Inflammatory macrophage treated with lipopolysaccharide for 4 hours (primary cell): ENCODE measurements around the gene TADA1.
"Not testable (repeated sequence)": the region's sequence is repeated elsewhere in the genome, so short reads cannot be mapped to it uniquely, and the experiment has no call there.

Experiments
- DNase-seq: peaks from one replicate; pipeline ENCODE4 v3.0.0-alpha.2; 2020

The TADA1 gene

DNA sequence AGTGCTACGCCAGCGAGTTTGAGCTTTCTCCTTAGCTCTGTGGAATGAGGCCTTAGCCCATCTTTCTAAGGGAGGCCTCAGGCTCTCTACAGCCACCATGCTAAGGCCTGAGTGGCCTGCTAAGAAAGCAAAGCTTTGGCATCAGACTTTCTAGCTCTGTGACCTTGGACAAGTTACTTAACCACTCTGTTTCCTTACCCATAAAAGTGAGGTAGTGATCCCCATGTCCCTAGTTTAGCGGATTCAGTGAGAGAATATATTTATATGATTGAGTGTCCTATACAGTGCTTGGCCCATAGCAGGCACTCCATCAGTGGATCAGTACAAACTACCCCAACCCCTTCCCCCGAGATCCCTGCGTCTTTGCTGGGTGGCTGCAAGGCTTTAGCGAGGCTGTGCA is 32.7 kb downstream of the TADA1 start:
- DNase-seq = no peak

DNA sequence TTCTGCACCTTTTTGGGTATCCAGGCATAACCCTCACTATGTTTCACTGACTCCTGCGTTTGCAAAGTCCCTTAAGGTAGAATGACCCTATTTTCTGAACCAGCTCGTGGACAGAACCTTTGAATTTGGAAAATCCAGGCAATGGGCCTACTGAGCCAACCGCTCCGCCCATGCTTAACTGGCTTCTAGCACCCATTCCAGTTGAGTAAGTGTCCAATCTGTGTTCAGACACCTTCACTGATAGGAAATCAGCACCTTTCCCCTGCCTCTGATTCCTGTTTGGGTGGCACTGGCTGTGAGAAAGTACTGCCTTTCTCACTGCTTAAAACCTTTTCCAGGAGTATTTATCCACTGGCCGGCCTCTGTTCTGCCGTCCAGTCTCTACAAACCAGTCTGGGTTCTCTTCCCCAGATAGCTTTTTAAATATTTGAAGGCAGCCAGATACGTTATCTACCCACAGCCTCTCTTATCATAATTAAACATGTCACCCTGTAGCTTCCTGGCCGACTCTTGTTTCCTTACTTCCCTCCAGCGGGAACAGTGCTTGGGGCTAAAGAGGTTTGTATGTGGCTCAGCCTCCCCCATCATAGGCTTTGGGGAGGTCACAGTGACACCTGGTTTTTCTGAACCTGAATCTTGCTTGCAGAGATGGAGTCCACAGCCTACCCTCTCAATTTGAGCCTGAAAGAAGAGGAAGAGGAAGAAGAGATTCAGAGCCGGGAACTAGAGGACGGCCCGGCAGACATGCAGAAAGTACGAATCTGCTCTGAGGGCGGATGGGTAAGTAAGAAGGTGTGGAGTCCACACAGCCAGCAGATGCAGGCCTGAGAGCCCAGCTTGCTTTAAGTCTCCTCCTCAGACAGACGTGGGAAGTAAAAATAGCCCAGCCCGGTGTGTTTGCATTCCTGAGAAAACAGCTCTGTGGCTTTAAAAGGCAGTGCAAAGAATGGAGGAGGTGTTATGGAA is 35.5 kb downstream of the TADA1 start:
- DNase-seq = peak; percentile 26

DNA sequence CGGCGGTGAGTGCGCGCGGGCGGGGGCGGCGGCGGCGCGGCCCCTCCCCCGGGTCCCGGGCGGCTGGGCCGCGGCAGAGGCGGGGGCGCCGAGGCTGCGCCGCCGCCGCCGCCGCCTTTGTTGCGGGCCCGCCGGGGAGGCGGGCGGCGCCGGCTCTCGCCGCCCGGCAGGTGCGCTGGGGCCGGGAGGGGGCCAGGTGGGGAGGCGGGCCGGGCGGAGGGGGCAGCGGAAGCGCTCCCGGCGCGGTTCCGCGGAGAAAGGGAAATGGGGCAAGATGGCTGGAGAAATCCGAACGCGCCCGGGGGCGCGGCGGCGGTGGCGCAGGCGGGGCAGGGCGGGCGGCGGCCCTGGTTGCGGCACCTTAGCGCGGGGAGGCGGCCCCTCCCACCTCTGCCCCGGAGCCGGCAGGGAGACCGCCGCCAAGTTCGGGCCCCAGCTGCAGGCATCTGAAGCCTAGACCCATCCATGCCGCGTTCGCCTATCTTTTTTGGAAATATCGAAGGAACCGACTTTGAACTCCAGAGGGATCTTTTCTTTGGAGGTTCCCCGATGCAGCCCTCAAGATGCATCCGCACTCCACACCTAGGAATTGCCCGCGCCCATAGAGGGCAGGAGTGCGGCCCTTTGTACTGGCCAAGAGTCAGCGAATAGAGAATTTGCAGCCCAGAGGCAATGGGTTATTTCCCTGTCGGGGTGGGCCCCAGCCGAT is 36.3 kb downstream of the TADA1 start:
- peak; percentile 41 for DNase-seq

DNA sequence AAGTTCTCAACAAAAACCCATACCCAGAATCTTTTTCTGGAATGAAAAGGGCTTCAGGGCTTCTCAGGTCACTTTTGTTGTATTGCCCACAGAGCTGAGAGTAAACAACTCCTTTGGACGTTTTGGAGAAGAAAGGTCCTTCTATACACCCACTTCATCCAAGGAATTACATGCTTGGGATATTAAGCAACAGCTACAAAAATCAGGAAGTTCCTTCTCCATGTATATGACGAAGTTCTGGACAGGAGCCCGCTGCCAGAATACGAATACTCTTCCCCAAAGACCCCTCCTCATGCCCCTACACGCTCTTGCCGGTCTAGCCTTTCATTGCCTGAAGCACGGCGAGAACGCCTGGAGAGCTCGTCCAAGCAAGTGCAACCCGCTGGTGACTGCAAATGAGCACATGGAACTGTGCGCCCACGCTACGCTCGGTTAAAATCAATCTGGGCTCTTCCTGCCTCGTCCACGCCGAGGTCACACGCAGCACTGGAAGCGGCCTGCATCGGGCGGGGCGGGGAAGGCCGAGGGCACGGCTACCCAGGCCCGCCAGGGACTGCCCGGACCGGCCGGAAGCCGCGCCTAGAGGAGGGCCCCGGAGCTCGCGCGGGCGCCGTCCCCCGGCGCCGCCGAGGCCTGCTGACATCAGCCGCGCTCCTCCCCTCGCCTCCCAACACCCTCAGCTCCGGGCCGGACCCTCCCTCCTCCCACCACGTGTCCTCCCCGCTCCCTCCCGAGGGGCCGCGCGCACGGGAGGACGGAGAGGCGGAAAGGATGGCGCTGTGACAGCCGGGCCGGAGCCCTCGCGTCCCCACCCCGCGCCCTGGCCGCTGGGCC is 37.1 kb downstream of the TADA1 start, which contains the start of gene POGK:
POGK (plus strand) TSS at position 710 of the 834 bp plus-strand sequence. CDS start 1,482 bp downstream, outside the sequence.
- DNase-seq = peak; percentile 96

DNA sequence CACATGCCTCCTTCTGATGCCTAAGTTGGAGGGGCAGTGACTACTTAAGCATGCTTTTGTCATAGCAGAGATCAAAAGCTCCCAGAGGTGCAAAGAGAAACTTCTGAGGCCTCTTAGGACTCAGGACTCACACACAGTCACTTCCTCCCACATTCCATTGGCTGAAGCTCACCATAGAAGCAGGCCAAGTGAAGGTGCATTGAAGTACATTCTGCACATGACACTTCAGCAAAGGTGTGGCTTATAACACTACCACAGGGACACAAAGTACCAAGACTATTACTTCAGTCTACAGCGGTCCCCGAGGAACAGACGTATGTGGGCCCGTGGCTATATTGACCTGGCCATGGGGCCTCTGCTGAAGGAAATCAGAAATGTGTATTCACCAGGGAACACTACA is 39.3 kb downstream of the TADA1 start:
- DNase-seq = no peak

DNA sequence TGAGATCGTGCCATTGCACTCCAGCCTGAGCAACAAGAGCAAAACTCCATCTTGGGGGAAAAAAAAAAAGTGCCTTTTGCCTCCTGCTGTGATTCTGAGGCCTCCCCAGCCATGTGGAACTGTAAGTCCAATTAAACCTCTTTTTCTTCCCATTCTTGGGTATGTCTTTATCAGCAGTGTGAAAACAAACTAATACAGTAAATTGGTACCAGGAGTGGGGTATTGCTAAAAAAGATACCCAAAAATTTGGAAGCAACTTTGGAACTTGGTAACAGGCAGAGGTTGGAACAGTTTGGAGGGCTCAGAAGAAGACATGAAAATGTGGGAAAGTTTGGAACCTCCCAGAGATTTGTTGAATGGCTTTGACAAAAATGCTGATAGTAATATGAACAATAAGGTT is 46.3 kb downstream of the TADA1 start:
- not testable (repeated sequence) for DNase-seq

DNA sequence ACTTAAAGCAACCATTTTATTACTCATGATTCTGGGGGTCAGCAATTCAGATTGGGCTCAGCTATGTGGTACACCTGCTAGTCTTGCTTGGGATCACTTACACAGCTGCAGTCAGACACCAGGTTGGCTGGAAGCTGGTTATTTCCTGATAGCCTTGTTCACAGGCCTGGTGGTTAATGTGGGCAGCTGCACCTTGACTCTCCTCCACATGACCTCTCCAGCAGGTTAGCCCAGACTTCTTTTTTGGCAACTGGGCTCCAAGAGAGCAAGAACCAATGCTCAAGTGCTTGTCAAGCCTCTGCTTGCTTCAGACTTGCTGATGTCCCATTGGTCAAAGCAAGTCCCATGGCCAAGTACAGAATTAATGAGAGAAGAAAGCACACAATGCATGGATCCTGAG is 48.6 kb downstream of the TADA1 start:
- DNase-seq = no peak

DNA sequence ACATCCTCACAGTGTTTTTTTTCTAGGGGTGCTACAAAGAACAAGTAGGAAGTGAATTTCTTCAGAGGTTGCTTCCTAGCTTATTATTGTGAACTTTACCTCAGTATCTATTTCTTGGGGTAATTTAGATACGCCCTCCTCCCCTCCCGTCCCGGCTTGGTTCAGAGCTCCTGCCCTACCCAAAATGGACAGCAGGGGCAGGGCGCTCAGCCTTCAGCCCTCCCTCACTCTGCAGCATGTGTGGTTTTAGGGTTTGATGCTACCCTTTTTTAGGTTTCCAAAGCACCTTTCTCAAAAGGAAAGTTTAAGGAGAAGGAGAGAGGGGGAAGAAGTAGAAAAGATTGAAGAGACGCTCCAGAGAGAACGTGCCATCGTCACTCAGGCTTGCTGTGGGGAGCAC is 53.7 kb downstream of the TADA1 start:
- DNase-seq = no peak

DNA sequence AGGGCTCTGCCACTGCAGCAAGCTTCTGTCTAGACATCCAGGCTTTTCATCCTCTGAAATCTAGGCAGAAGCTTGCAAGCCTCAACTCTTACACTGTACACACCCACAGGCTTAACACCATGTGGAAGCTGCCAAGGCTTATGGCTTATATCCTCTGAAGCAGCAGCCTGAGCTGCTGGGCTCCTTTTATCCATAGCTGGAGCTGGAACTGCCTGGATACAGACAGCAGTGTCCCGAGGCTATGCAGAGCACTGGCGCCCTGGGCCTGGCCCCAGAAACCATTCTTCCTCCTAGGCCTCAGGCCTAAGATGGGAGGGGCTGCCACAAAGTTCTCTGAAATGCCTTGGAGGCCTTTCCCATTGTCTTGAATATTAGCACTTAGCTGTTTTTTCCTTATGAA is 56.1 kb downstream of the TADA1 start:
- DNase-seq = no peak

DNA sequence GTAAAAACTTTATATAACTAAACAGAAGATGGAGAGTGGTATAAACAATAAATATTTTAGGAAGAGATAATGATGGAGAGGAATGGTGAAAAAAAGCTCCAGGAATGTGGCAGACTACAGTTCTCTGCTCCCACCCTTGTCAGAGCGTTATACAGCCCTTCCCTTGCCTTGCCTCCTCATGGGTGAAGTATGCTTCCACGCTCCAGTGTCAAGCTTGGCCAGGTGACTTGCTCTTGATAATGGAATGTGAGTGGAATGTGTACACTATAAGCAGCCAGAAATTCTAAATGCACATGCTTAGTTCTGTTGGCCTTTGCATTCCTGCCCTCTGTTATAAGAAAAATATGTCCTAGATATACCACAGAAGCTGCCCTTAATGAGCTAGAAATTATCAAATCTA is 61.5 kb downstream of the TADA1 start:
- DNase-seq = no peak

DNA sequence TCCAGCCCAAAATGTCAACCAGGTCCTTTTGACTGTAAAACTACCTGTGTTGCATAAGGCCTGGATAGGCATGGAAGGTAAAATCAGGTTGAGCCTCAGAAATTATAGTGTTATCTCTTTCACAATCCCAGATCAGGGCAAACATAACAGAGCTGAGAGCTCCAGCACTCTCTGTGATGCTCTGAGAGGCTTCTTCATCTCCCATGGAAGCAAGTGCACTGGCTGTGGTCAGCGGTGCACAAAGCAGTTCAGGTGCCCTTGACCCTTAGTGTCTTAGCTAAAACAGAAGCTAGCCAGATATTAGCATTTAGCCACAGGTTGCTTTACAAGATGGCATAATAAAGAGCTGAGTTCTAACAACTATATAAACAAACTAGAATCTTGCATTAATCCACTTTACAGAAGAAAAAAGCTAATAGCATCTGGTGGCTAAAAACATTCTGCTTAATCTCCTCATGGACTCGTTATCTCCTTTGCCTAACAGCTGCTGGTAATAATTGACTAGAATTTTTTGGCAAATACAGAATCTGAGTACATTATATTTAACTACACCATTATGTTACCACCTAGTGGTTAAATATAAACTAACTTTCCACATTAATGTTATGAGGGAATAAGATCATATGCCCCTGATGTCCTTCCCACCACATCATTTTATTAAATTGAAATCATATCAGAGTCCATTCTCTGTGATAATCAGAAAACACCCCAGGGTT is 62.4 kb downstream of the TADA1 start:
- no peak for DNase-seq

DNA sequence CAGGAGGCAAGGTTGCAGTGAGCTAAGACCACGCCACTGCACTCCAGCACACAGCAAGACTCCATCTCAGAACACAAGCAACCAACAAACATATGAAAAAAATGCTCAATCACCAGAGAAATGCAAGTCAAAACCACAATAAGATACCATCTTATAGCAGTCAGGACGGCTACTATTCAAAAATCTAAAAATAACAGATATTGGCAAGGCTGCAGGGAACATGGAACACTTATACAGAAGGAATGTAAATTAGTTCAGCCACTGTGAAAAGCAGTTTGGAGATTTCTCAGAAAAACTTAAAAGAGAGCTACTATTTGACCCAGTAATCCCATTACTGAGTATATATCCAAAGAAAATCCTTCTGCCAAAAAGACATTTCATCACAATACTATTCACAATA is 64.4 kb downstream of the TADA1 start:
- DNase-seq = no peak

DNA sequence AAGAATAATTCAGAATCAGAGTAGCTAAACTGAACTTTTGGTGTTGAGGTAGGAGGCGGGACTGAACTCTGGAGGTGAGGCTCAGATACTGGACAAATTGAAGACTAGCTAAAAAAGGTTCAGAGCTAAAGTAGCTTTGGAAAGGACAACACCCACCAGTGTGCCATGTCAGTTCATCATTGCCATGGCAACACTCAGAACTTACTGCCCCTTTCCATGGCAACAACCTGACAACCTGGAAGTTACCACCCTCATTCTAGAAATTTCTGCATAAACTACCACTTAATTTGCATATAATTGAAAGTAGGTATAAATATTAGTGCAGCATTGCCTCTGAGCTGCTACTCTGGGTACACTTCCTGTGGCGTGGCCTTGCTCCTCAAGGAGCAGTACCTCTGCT is 67.1 kb downstream of the TADA1 start:
- DNase-seq = no peak
